GM12878 (cell line): ENCODE measurements around the gene OTUD6A. TPM values are rescaled to one million over a fixed set of nuclear protein-coding genes. Genes with fewer than 3 reads are reported as not detected.

Source experiments
- ATAC-seq: fragments of 200-7000 bp; cut with Tn5 transposase; 3 replicates; pipeline ENCODE4 v1.9.1; 2020; ENCODE audit warnings: mild to moderate bottlenecking, moderate library complexity
- BruUV-seq: library from RNA; stranded (reverse); fragments of 400-500 nt; replicated peaks from 2 replicates; lab custom pipeline; 2021; lab: Mats Ljungman, UMichigan
- CTCF ChIA-PET: fragments of 300-600 bp; sonication (Branson Sonifier 250); formaldehyde crosslinking; extraction: SDS; loops from one replicate; lab custom pipeline; 2021; ENCODE audit warnings: inconsistent platforms; lab: Yijun Ruan, JAX
- POLR2A ChIA-PET: fragments of 350-600 bp; formaldehyde crosslinking; extraction: SDS; loops from one replicate; lab custom pipeline; 2021; ENCODE audit warnings: inconsistent platforms; lab: Charles Lee
- RAD21 ChIA-PET: fragments of 300-600 bp; sonication (Branson Sonifier 250); formaldehyde crosslinking; loops from one replicate; lab custom pipeline; 2023; ENCODE audit warnings: antibody characterized with exemption; ENCODE audit not compliant: unreplicated experiment; lab: Charles Lee
- SMC1A ChIA-PET: fragments of 300-600 bp; sonication (Branson Sonifier 250); formaldehyde crosslinking; loops from one replicate; lab custom pipeline; 2023; ENCODE audit not compliant: unreplicated experiment, uncharacterized antibody; lab: Charles Lee
- DNase-seq: peaks from one replicate; pipeline ENCODE4 v3.0.0-alpha.2; 2011; ENCODE audit warnings: low read depth, low spot score
- FAIRE-seq: peaks from 3 replicates; lab custom pipeline; 2011; peaks lifted over from hg19 to GRCh38; lab: Jason Lieb, UNC
- H2AFZ ChIP-seq: 2 replicates; pipeline ENCODE4 v1.6.0; 2011; ENCODE audit warnings: low read depth, low read length, control low read depth; ENCODE audit not compliant: control insufficient read depth
- H3K27ac ChIP-seq: 2 replicates; pipeline ENCODE4 v1.5.1; 2011; ENCODE audit warnings: control low read depth; ENCODE audit not compliant: control insufficient read depth, insufficient read depth
- H3K27me3 ChIP-seq, 2 experiments: replicated peaks in 1 of 2; 2 replicates each; pipeline versions ENCODE4 v1.6.0 to v1.6.1; 2011; ENCODE audit warnings: low read length in 1 of 2; ENCODE audit not compliant: control insufficient read depth in 2 of 2, insufficient read depth in 2 of 2
- H3K36me3 ChIP-seq, 2 experiments: 2 replicates each; pipeline ENCODE4 v1.5.1; 2011; ENCODE audit warnings: low read length in 1 of 2; ENCODE audit not compliant: control insufficient read depth in 2 of 2, insufficient read depth in 2 of 2
- H3K4me1 ChIP-seq: 2 replicates; pipeline ENCODE4 v1.6.1; 2011; ENCODE audit warnings: mild to moderate bottlenecking, low read length, moderate library complexity, mixed read lengths; ENCODE audit not compliant: control insufficient read depth, insufficient read depth
- H3K4me2 ChIP-seq: 2 replicates; pipeline ENCODE4 v1.6.0; 2011; ENCODE audit warnings: control low read depth; ENCODE audit not compliant: control insufficient read depth, insufficient read depth
- H3K4me3 ChIP-seq: fragments of 200-600 bp; sonication (generic); 2 replicates; pipeline ENCODE4 v1.5.1; 2016
- H3K79me2 ChIP-seq: 2 replicates; pipeline ENCODE4 v1.6.0; 2011; ENCODE audit warnings: low read length; ENCODE audit not compliant: control insufficient read depth, insufficient read depth
- H3K9ac ChIP-seq: 2 replicates; pipeline ENCODE4 v1.8.0; 2011; ENCODE audit warnings: low read length, control low read depth, mixed read lengths; ENCODE audit not compliant: control insufficient read depth, insufficient read depth
- H3K9me3 ChIP-seq: replicated peaks from 3 replicates; pipeline ENCODE4 v1.5.1; 2011; ENCODE audit warnings: mild to moderate bottlenecking, low read length; ENCODE audit not compliant: control insufficient read depth, insufficient read depth
- H4K20me1 ChIP-seq: 2 replicates; pipeline ENCODE4 v1.6.0; 2011; ENCODE audit not compliant: control insufficient read depth, insufficient read depth
- BACH1 ChIP-seq: fragments of 450-650 bp; IDR thresholded peaks from 2 replicates; pipeline ENCODE4 v1.6.1; 2017; ENCODE audit warnings: mild to moderate bottlenecking, borderline replicate concordance
- CBX3 ChIP-seq: fragments of 200-600 bp; sonication (generic); IDR thresholded peaks from 2 replicates; pipeline ENCODE4 v1.6.1; 2016; ENCODE audit warnings: low read depth, borderline replicate concordance
- MXI1 ChIP-seq: fragments of 150-350 bp; IDR thresholded peaks from 2 replicates; pipeline ENCODE4 v1.6.1; 2011; ENCODE audit warnings: low read depth, mild to moderate bottlenecking, inconsistent platforms, low read length, improper control_type of control experiment
- NFIC ChIP-seq: IDR thresholded peaks from 2 replicates; pipeline ENCODE4 v1.6.1; 2012; ENCODE audit warnings: low read depth, mild to moderate bottlenecking, inconsistent platforms, low read length, moderate library complexity
- RB1 ChIP-seq: fragments of 450-650 bp; formaldehyde crosslinking; IDR thresholded peaks from 2 replicates; pipeline ENCODE4 v1.6.1; 2017; ENCODE audit warnings: mild to moderate bottlenecking, borderline replicate concordance
- SIN3A ChIP-seq: IDR thresholded peaks from 2 replicates; pipeline ENCODE4 v1.6.1; 2012; ENCODE audit warnings: low read depth, low read length, improper control_type of control experiment
- SRF ChIP-seq, 2 experiments: IDR thresholded peaks; 2 replicates each; pipeline ENCODE4 v1.6.1; 2011; ENCODE audit warnings: low read depth in 2 of 2, low read length in 2 of 2, mild to moderate bottlenecking in 1 of 2, moderate library complexity in 1 of 2
- ZZZ3 ChIP-seq: IDR thresholded peaks from 2 replicates; pipeline ENCODE4 v1.6.1; 2011; ENCODE audit warnings: low read depth; ENCODE audit not compliant: control insufficient read depth, insufficient read length
- WGBS: methylation state at CpG from one replicate; pipeline ENCODE4 v1.1.6; 2016; ENCODE audit warnings: low lambda C conversion rate; ENCODE audit not compliant: insufficient replicate concordance, insufficient coverage; ENCODE audit errors: missing lambda C conversion rate; 5-methylcytosine and 5-hydroxymethylcytosine counted together
- in situ Hi-C: fragments of 300-500 bp; cut with MboI; formaldehyde crosslinking; loops from 9 replicates; pipeline ENCODE4 v1.14.3; 2018; ENCODE audit warnings: mixed read lengths
- intact Hi-C: fragments of 100-400 bp; cut with micrococcal nuclease; formaldehyde crosslinking; loops from one replicate; pipeline ENCODE4 v1.14.2; 2022; ENCODE audit not compliant: unreplicated experiment
- polyA plus RNA-seq, 11 experiments: library from polyadenylated mRNA; depleted of rRNA in 4 of 11; unstranded in 6 of 11; stranded (reverse) in 5 of 11; fragments of >200 nt; fragmentation: Nextera tagmentation in 4 of 11; fragmentation: Illumina TruSeq in 1 of 11; extraction: Ambion mirVana in 4 of 11; extraction: Trizol in 1 of 11; gene quantifications; 1 replicate in 1 of 11; 2 replicates in 10 of 11; pipeline versions ENCODE4 v1.2.1 to v1.2.3, GENCODE V29; 2011 to 2016; ENCODE audit warnings: inconsistent platforms in 2 of 11, missing spikeins in 2 of 11, low read depth in 1 of 11
- total RNA-seq, 4 experiments: library from RNA; depleted of rRNA in 3 of 4; stranded (reverse); fragments of >200 nt in 3 of 4; fragmentation: Illumina TruSeq in 1 of 4; extraction: Trizol in 1 of 4; gene quantifications; 2 replicates each; pipeline versions ENCODE4 v1.2.1 to v1.2.3, GENCODE V29; 2013 to 2021
- TF ChIP-seq, protein P1 (sequence below), 3 experiments: IDR thresholded peaks in 2 of 3; conservative IDR thresholded peaks in 1 of 3; 2 replicates each; pipeline ENCODE4 v1.5.1; 2011; ENCODE audit warnings: low read depth in 3 of 3, low read length in 3 of 3, mild to moderate bottlenecking in 3 of 3, control low read depth in 2 of 3, moderate library complexity in 2 of 3, inconsistent platforms in 1 of 3, mixed read lengths in 1 of 3; ENCODE audit not compliant: control insufficient read depth in 2 of 3, insufficient read depth in 1 of 3; ENCODE audit errors: extremely low read depth in 1 of 3
- TF ChIP-seq, protein P2 (sequence below): IDR thresholded peaks from 2 replicates; pipeline ENCODE4 v1.6.1; 2012; ENCODE audit warnings: low read depth, low read length, improper control_type of control experiment
- TF ChIP-seq, protein P3 (sequence below): IDR thresholded peaks from 2 replicates; pipeline ENCODE4 v1.6.1; 2011; ENCODE audit warnings: mild to moderate bottlenecking, low read depth, low read length, moderate library complexity; ENCODE audit not compliant: insufficient replicate concordance

Gene OTUD6A
- total and polyA plus RNA-seq, 10 of the 15 experiments (the other 5 are each of a cell fraction or from before 2014, with no cell fraction given) = not detected

DNA sequence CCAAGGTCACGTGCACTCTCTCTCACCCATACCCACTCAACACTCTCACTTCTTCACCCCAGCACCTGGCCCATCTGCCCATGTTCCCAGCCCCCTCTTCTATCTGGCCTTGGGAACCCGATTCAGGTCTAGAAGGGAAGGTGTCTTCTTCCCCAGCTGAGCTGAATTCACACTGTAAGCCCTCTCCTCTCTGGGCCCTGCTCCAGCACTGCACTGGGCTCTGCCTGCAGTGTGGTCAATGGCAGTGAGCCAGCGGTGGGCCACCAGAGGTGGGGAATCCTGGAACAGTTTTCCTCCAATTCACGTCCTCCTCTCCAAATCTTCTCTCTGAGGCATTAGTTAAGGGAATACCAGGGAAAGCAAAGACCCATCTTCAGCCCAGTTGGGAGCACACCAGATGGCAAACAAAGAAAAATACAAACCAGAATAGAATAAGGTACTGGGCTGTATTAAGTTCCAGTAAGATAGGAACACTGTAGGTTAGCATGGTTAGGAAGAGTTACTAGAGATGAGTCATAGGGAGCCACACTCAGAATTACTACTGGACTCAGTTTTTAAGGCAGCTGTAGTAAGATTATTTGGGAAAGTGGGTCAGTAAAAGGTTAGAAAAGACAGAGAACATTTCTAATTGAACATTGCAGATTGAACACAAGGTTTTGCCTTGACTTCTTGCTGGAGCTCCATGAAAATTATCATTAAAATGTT, 17.6 kb upstream of the OTUD6A start:
- Histone ChIP-seq H3K9ac (no peak overlapping the region), H2AFZ (no peak overlapping the region), H3K27me3 (no peaks in the 10 kb centered on the region; a peak in 2 of 4 replicates), H3K79me2 (no peaks in the 10 kb centered on the region), H3K4me2 (no peak overlapping the region), H3K9me3 (no peaks in the 10 kb centered on the region), H3K4me3 (no peak overlapping the region), H4K20me1 (no peaks in the 10 kb centered on the region), H3K36me3 (no peaks in the 10 kb centered on the region), H3K4me1 (no peaks in the 10 kb centered on the region), H3K27ac (no peak overlapping the region)
- in situ Hi-C loops (loop anchor here (25.0 kb wide), 2 partner anchors 93 to 393 kb away; partner anchors contain the start of genes DLG3 and IGBP1), intact Hi-C loops (no loop called here)
- ATAC-seq (no peak), DNase-seq (no peak), FAIRE-seq (no peak)
- WGBS = 16% methylated on average over 4 of the region's 4 CpGs
- SMC1A ChIA-PET = no interaction called here
- TF ChIP-seq, protein P1, sequence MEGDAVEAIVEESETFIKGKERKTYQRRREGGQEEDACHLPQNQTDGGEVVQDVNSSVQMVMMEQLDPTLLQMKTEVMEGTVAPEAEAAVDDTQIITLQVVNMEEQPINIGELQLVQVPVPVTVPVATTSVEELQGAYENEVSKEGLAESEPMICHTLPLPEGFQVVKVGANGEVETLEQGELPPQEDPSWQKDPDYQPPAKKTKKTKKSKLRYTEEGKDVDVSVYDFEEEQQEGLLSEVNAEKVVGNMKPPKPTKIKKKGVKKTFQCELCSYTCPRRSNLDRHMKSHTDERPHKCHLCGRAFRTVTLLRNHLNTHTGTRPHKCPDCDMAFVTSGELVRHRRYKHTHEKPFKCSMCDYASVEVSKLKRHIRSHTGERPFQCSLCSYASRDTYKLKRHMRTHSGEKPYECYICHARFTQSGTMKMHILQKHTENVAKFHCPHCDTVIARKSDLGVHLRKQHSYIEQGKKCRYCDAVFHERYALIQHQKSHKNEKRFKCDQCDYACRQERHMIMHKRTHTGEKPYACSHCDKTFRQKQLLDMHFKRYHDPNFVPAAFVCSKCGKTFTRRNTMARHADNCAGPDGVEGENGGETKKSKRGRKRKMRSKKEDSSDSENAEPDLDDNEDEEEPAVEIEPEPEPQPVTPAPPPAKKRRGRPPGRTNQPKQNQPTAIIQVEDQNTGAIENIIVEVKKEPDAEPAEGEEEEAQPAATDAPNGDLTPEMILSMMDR (IDR thresholded peaks at IDR 0.05 in 2 of 3, conservative IDR thresholded peaks at IDR 0.05 in 1 of 3; ENCODE audit: control insufficient read depth in 2 of 3, extremely low read depth in 1 of 3, insufficient read depth in 1 of 3, low read depth in 3 of 3, low read length in 3 of 3) = no peak
- TF ChIP-seq CBX3 (no peak), SRF (IDR thresholded peaks at IDR 0.05; ENCODE audit: low read depth in 2 of 2, low read length in 2 of 2) (no peak), RB1 (no peak)
- POLR2A ChIA-PET = no interaction called here
- RAD21 ChIA-PET = no interaction called here
- no TSS peak for BruUV-seq
- CTCF ChIA-PET = no interaction called here

DNA sequence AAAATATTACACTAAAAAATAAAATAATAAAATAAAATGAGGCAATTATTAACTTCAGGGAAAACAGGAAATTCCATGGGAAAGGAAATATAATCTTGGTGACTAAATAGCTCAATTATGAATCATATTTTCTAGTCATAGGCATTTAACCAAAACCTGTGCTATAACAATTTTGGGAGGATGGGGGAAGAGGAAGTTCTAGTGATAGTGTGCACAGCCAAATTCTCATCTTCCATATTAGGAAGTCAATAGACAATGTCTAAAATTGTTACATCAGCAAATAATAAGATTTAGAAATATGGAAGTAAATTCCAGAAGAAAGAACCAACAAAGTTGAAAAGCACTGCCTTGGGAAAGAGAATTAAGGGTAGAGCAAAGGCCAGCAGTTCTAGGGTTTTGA, 15.3 kb upstream of the OTUD6A start:
- Histone ChIP-seq H3K36me3 (no peaks in the 10 kb centered on the region), H3K9me3 (no peaks in the 10 kb centered on the region), H3K4me1 (no peaks in the 10 kb centered on the region), H3K27ac (no peak overlapping the region), H3K9ac (no peak overlapping the region), H3K79me2 (no peaks in the 10 kb centered on the region), H3K4me3 (no peak overlapping the region), H3K27me3 (no peaks in the 10 kb centered on the region; a peak in 2 of 4 replicates), H3K4me2 (no peak overlapping the region), H4K20me1 (no peaks in the 10 kb centered on the region), H2AFZ (no peak overlapping the region)
- DNase-seq (no peak), ATAC-seq (no peak), FAIRE-seq (no peak)
- in situ Hi-C loops (loop anchor here (25.0 kb wide), 2 partner anchors 90 to 390 kb away; partner anchors contain the start of genes DLG3 and IGBP1), intact Hi-C loops (no loop called here)
- no TSS peak for BruUV-seq
- ChIA-PET RAD21 (no interaction called here), CTCF (no interaction called here), POLR2A (no interaction called here), SMC1A (no interaction called here)
- TF ChIP-seq SIN3A = no peak
- TF ChIP-seq BACH1 = no peak
- TF ChIP-seq, protein P2, sequence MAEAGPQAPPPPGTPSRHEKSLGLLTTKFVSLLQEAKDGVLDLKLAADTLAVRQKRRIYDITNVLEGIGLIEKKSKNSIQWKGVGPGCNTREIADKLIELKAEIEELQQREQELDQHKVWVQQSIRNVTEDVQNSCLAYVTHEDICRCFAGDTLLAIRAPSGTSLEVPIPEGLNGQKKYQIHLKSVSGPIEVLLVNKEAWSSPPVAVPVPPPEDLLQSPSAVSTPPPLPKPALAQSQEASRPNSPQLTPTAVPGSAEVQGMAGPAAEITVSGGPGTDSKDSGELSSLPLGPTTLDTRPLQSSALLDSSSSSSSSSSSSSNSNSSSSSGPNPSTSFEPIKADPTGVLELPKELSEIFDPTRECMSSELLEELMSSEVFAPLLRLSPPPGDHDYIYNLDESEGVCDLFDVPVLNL = no peak
- no peak for TF ChIP-seq ZZZ3
- TF ChIP-seq, protein P3, sequence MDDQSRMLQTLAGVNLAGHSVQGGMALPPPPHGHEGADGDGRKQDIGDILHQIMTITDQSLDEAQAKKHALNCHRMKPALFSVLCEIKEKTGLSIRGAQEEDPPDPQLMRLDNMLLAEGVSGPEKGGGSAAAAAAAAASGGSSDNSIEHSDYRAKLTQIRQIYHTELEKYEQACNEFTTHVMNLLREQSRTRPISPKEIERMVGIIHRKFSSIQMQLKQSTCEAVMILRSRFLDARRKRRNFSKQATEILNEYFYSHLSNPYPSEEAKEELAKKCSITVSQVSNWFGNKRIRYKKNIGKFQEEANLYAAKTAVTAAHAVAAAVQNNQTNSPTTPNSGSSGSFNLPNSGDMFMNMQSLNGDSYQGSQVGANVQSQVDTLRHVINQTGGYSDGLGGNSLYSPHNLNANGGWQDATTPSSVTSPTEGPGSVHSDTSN = no peak
- no peak for TF ChIP-seq NFIC
- no peak for TF ChIP-seq MXI1
